ENCODE measurements around the gene LRP1.

GRCh38 chr12:57209916-57210315 lies 81.6 kb downstream of the LRP1 start:
- no peak for TF ChIP-seq CTCF (conservative IDR thresholded peaks at IDR 0.05; ENCODE audit: low read depth in 2 of 2)
- TF ChIP-seq REST (IDR thresholded peaks at IDR 0.05; ENCODE audit: unreplicated experiment) = no peak
- no peak for TF ChIP-seq POLR2AphosphoS5 (IDR thresholded peaks at IDR 0.05; ENCODE audit: low read depth)
- no peak for TF ChIP-seq STAT1 (IDR thresholded peaks at IDR 0.05; ENCODE audit: unreplicated experiment)
